ENCODE measurements around the gene ZZZ3.

GRCh38 chr1:77686796-77687518 lies 4.5 kb upstream of the ZZZ3 start:
- TF ChIP-seq EZH2phosphoT487 (IDR thresholded peaks at IDR 0.05) (no peak), CTCF (IDR thresholded peaks at IDR 0.05) (no peak), EZH2 (IDR thresholded peaks at IDR 0.05) (no peak)
